HG03135 (cell line): ENCODE measurements around the gene TTC27.
"Not testable (repeated sequence)": the region's sequence is repeated elsewhere in the genome, so short reads cannot be mapped to it uniquely, and the experiment has no call there.

ENCODE experiments used
- ATAC-seq: cut with Tn5 transposase; IDR thresholded peaks from one replicate; pipeline ENCODE4 v1.9.1; 2021; ENCODE audit warnings: mild to moderate bottlenecking, moderate library complexity; ENCODE audit not compliant: unreplicated experiment

TTC27 gene

GRCh38 chr2:32752205-32752604 is 124.4 kb downstream of the TTC27 start:
- no peak for ATAC-seq

- no peak for ATAC-seq
Observed at GRCh38 chr2:32752952-32753351, 125.1 kb downstream of the TTC27 start.

GRCh38 chr2:32754676-32755075 is 126.8 kb downstream of the TTC27 start:
- ATAC-seq = not testable (repeated sequence)

- no peak for ATAC-seq
Observed at GRCh38 chr2:32755666-32756065, 127.8 kb downstream of the TTC27 start.

GRCh38 chr2:32756074-32756727 is 128.4 kb downstream of the TTC27 start:
- ATAC-seq = peak; percentile 53

- no peak for ATAC-seq
Observed at GRCh38 chr2:32758232-32758631, 130.4 kb downstream of the TTC27 start.

GRCh38 chr2:32760628-32761027 is 132.8 kb downstream of the TTC27 start:
- no peak for ATAC-seq

DNA sequence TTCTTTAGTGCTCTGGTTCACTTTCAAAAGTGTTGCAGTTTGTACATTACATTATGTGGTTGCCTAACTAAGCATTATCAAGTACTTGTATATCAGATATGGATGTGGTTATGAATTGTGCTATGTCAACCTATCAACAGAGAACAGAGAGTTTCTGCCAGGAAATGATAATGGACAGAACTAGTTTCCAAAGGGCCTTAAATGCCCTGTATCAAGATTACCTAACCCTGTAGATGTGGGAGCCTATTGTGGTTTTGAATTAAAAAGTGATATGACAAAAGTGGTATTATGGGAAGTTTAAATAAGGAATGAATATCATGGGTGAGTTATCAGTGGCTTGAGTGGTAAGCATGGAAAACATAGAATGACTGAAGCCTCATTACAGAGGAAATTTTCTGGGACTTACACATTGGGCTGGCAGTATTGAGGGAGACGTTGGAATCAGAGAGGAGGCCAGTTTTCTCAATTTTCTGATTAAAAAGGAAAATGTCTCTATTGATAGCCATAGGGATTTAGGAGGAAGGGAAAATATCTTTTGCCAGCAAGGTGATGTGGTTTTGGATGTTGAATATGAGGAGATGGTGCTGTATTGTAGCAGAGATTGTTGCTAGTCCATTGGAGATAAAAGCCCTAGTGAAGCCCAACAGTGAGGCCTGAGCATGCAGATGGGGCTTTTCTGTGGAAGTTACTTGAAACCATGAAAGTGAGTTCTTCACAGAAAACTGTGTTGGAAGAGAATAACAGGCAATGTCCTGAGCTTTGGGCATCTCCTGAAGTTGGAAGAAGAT is 140.7 kb downstream of the TTC27 start:
- no peak for ATAC-seq

- ATAC-seq = no peak
Observed at GRCh38 chr2:32770360-32770759, 142.5 kb downstream of the TTC27 start.

DNA sequence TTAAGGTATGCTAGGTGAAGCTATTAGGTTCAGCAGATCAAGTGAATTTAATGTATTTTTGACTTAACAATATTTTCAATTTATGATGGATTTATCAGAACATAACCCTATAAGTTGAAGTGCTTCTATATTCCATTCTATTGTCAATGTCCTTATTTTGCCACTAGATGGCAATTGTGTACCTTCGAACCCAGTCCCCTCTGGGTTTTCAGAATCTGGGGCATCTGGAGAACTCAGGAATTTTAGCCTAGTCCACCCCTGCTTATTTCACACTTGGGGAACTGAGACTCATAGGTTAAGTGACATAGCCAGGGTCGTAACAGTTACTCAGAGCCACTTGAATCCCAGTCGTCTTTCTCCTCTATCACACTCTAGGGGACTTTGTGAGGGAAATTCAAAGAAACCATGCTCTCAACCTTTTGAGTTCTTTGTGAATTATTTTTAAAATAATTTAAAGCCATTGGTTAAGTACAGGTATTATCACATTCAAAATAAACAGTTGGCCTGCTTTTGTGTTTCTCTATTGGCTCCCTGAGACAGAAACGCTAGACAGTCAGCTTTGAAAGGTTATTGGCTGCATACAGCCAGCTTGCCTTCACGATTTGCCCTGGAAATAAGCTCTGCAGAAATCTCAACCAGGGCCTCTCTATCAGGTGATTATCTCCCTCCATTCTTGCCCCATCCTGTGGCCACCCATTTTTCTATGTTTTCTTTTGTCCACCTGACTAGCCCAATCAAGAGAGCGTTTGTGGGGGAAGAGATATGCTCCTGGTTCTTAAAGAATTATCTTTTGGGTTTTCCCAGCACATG is 145.0 kb downstream of the TTC27 start:
- ATAC-seq = no peak

GRCh38 chr2:32773448-32773808 is 145.6 kb downstream of the TTC27 start:
- ATAC-seq = no peak

- no peak for ATAC-seq
Observed at GRCh38 chr2:32775954-32776353, 148.1 kb downstream of the TTC27 start.

GRCh38 chr2:32777714-32778113 is 149.9 kb downstream of the TTC27 start:
- no peak for ATAC-seq

DNA sequence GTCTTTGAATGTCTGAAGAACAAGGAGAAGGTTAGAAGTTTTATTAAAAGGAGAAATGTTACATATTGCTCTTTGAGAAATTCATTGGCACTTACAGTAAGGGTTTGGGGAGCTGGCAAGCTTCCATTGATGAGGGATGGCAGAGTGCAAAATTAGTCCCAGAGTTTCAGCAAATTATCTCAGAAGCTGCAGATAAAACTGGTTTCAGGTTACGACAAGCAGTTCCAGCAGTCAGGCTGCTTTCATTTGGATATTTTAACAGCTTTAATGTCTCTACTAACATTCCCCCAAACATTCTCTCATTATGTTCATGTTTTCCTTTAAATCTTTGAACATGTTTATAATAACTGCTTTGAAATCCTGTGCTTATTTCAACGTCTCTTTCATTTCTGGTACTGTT is 153.1 kb downstream of the TTC27 start:
- no peak for ATAC-seq

DNA sequence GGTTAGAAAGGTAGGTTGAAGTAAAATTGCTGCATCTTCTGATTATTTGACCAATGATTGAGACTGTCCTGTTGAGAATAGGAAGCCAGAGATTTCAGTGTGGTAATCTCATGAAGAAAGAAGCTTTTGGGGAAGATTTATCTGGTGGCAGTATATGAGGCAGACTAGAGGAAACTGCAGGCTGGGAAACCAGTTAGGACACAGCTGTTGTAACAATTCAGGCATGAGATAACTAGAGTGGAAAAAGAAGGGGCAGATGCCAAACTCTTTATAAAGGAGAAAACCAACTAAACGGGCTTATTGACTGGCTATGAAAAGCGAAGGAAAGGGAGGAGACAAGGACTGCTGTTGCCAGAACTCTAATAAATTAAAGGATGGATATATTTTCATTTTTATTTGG is 155.6 kb downstream of the TTC27 start:
- ATAC-seq = no peak

DNA sequence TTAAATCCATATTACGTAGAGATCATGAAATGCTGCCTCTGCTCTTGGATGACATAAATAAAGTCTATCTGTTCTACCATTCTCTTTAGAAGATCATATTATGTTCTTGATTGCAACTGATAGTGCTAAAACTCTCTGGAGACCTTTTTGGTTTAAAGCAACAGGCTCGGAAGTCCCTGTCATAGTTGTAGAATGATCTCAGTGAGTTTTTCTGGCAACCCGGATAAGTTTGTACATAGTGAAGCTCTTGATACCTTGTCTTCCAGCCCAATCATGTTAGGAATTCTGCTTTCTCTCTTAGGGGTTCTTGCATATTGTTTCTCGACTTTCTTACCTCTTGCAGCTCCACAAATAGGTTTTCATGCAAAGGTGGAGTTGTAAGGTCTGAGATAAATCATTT is 156.1 kb downstream of the TTC27 start:
- no peak for ATAC-seq

DNA sequence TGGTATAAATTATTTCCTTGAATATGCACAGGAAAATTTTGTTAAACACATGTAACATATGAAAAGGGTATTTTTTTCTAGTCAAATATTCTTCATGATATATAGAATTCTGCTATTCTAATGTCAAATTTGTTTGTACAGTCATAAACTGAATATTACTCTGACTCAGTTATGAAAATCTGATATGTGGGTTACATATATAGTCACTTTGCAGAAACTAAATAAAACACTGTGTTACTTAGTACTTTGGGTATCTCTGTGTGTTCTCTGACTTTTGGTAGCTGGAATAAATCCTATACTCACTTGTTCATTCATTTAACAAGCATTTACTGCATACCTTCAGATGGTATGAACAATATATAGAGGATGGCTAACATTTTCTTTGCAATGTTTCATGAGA is 159.4 kb downstream of the TTC27 start:
- no peak for ATAC-seq

- no peak for ATAC-seq
Observed at GRCh38 chr2:32788114-32788513, 160.3 kb downstream of the TTC27 start.

GRCh38 chr2:32792416-32792815 is 164.6 kb downstream of the TTC27 start:
- ATAC-seq = no peak

DNA sequence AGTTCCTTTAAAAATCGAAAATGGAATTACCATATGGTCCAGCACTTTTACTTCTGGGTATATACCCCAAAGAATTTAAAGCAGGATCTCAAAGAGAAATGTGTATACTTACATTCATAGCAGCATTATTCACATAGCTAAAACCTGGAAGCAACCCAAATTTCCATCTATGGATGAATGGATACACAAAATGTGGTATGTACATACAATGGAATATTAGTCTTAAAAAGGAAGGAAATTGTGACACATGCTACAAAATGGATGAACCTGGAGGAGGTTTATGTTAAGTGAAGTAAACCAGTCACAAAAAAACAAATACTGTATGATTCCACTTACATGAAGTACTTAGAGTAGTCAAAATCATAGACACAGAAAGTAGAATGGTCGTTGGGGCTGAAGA is 171.0 kb downstream of the TTC27 start:
- no peak for ATAC-seq

GRCh38 chr2:32801741-32802140 is 173.9 kb downstream of the TTC27 start:
- ATAC-seq = no peak

GRCh38 chr2:32802877-32803276 is 175.0 kb downstream of the TTC27 start:
- ATAC-seq = no peak
